H9 (cell line): Measurements from ENCODE around the gene KLHL21. TPM values are rescaled to one million over a fixed set of nuclear protein-coding genes. Genes with fewer than 3 reads are reported as not detected.

Source experiments
- DNase-seq: peaks from one replicate; pipeline ENCODE4 v3.0.0-alpha.2; 2017
- H2AFZ ChIP-seq: one replicate; pipeline ENCODE4 v1.6.1; 2013; ENCODE audit warnings: mild to moderate bottlenecking, low read length, control low read depth, moderate library complexity
- H2AK5ac ChIP-seq: 2 replicates; pipeline ENCODE4 v1.6.1; 2013; ENCODE audit warnings: low read length, control low read depth, mixed read lengths; ENCODE audit not compliant: insufficient read length
- H2BK120ac ChIP-seq: one replicate; pipeline ENCODE4 v1.6.1; 2013; ENCODE audit warnings: low read depth, mild to moderate bottlenecking, low read length, control low read depth, inconsistent platforms; ENCODE audit not compliant: poor library complexity, severe bottlenecking
- H2BK12ac ChIP-seq: 2 replicates; pipeline ENCODE4 v1.6.1; 2013; ENCODE audit warnings: low read length, control low read depth, mixed read lengths, low read depth; ENCODE audit not compliant: insufficient read length
- H2BK15ac ChIP-seq: 2 replicates; pipeline ENCODE4 v1.6.1; 2013; ENCODE audit warnings: low read depth, low read length, control low read depth
- H2BK20ac ChIP-seq: one replicate; pipeline ENCODE4 v1.6.1; 2013; ENCODE audit warnings: low read depth, mild to moderate bottlenecking, low read length, control low read depth, inconsistent platforms; ENCODE audit not compliant: poor library complexity, severe bottlenecking
- H2BK5ac ChIP-seq: 2 replicates; pipeline ENCODE4 v1.6.1; 2013; ENCODE audit warnings: low read length, control low read depth, mixed read lengths; ENCODE audit not compliant: insufficient read length
- H3K14ac ChIP-seq: 2 replicates; pipeline ENCODE4 v1.6.1; 2013; ENCODE audit warnings: low read length, control low read depth; ENCODE audit not compliant: insufficient read depth
- H3K18ac ChIP-seq: 2 replicates; pipeline ENCODE4 v1.6.1; 2013; ENCODE audit warnings: low read depth, mild to moderate bottlenecking, mixed read lengths, low read length, control low read depth; ENCODE audit not compliant: insufficient read length
- H3K23ac ChIP-seq: 2 replicates; pipeline ENCODE4 v1.6.1; 2013; ENCODE audit warnings: low read length, control low read depth, mixed read lengths, low read depth; ENCODE audit not compliant: insufficient read length
- H3K23me2 ChIP-seq: 2 replicates; pipeline ENCODE4 v1.6.1; 2013; ENCODE audit warnings: low read depth, mild to moderate bottlenecking, mixed read lengths, low read length, control low read depth; ENCODE audit not compliant: insufficient read length, poor library complexity, severe bottlenecking
- H3K27ac ChIP-seq: 2 replicates; pipeline ENCODE4 v1.5.1; 2013; ENCODE audit warnings: low read length, control low read depth, mixed read lengths, low read depth; ENCODE audit not compliant: insufficient read length
- H3K27me3 ChIP-seq: 2 replicates; pipeline ENCODE4 v1.6.1; 2013; ENCODE audit warnings: low read length, control low read depth, inconsistent platforms; ENCODE audit not compliant: insufficient read depth
- H3K4ac ChIP-seq: 2 replicates; pipeline ENCODE4 v1.6.1; 2013; ENCODE audit warnings: low read depth, mild to moderate bottlenecking, control low read depth, inconsistent platforms, low read length, moderate library complexity
- H3K4me1 ChIP-seq: 2 replicates; pipeline ENCODE4 v1.6.1; 2013; ENCODE audit warnings: low read length, control low read depth, inconsistent platforms; ENCODE audit not compliant: insufficient read depth
- H3K4me2 ChIP-seq: 2 replicates; pipeline ENCODE4 v1.6.1; 2013; ENCODE audit warnings: low read length, control low read depth, mixed read lengths; ENCODE audit not compliant: insufficient read length, insufficient read depth
- H3K56ac ChIP-seq: 2 replicates; pipeline ENCODE4 v1.6.1; 2013; ENCODE audit warnings: low read depth, mild to moderate bottlenecking, mixed read lengths, low read length, control low read depth; ENCODE audit not compliant: insufficient read length
- H3K79me1 ChIP-seq: 2 replicates; pipeline ENCODE4 v1.6.1; 2013; ENCODE audit warnings: low read depth, mild to moderate bottlenecking, moderate library complexity, low read length, control low read depth, inconsistent platforms; ENCODE audit not compliant: insufficient read depth, poor library complexity, severe bottlenecking
- H3K79me2 ChIP-seq: 2 replicates; pipeline ENCODE4 v1.6.1; 2013; ENCODE audit warnings: low read length, control low read depth, inconsistent platforms; ENCODE audit not compliant: insufficient read depth
- H3K9ac ChIP-seq: 2 replicates; pipeline ENCODE4 v1.6.1; 2013; ENCODE audit warnings: low read length, control low read depth, mixed read lengths; ENCODE audit not compliant: insufficient read length; ENCODE audit errors: extremely low read depth
- H3K9me3 ChIP-seq: one replicate; pipeline ENCODE4 v1.6.1; 2013; ENCODE audit warnings: low read depth, low read length, inconsistent platforms; ENCODE audit not compliant: control insufficient read depth
- H3T11ph ChIP-seq: one replicate; pipeline ENCODE4 v1.6.1; 2013; ENCODE audit warnings: mild to moderate bottlenecking, low read length, control low read depth, inconsistent platforms
- H4K20me1 ChIP-seq: one replicate; pipeline ENCODE4 v1.6.1; 2013; ENCODE audit not compliant: control insufficient read depth, insufficient read length, insufficient read depth
- H4K5ac ChIP-seq: 2 replicates; pipeline ENCODE4 v1.6.1; 2013; ENCODE audit warnings: low read depth, mild to moderate bottlenecking, mixed read lengths, low read length, control low read depth; ENCODE audit not compliant: insufficient read length
- H4K8ac ChIP-seq: replicated peaks from 2 replicates; pipeline ENCODE4 v1.6.1; 2013; ENCODE audit warnings: low read length, control low read depth, mixed read lengths, low read depth; ENCODE audit not compliant: insufficient read length
- H4K91ac ChIP-seq: 2 replicates; pipeline ENCODE4 v1.6.1; 2013; ENCODE audit warnings: low read depth, mild to moderate bottlenecking, moderate library complexity, mixed read lengths, low read length, control low read depth; ENCODE audit not compliant: insufficient read length
- H3K27ac Mint-ChIP-seq, 3 experiments: 2 replicates in 2 of 3; 3 replicates in 1 of 3; pipeline ENCODE4 v1.8.0; 2020 to 2021; ENCODE audit warnings: mixed read lengths in 3 of 3, mild to moderate bottlenecking in 1 of 3, moderate library complexity in 1 of 3
- H3K27me3 Mint-ChIP-seq: 2 replicates; pipeline ENCODE4 v1.8.0; 2021; ENCODE audit warnings: low read depth, mild to moderate bottlenecking, moderate library complexity, mixed read lengths
- H3K36me3 Mint-ChIP-seq, 3 experiments: 2 replicates in 2 of 3; 3 replicates in 1 of 3; pipeline ENCODE4 v1.8.0; 2020 to 2021; ENCODE audit warnings: low read depth in 3 of 3, mixed read lengths in 3 of 3; ENCODE audit not compliant: insufficient read depth in 1 of 3
- H3K4me1 Mint-ChIP-seq, 2 experiments: 2 replicates each; pipeline ENCODE4 v1.8.0; 2020; ENCODE audit warnings: mixed read lengths in 2 of 2
- H3K4me3 Mint-ChIP-seq, 2 experiments: 2 replicates in 1 of 2; 3 replicates in 1 of 2; pipeline ENCODE4 v1.8.0; 2020 to 2021; ENCODE audit warnings: mild to moderate bottlenecking in 2 of 2, mixed read lengths in 2 of 2, moderate library complexity in 1 of 2
- H3K9me3 Mint-ChIP-seq, 2 experiments: 2 replicates in 1 of 2; 3 replicates in 1 of 2; pipeline ENCODE4 v1.8.0; 2020; ENCODE audit warnings: mild to moderate bottlenecking in 2 of 2, mixed read lengths in 2 of 2, moderate library complexity in 1 of 2
- CTCF ChIP-seq: fragments of 200-600 bp; sonication (generic); conservative IDR thresholded peaks from 3 replicates; pipeline ENCODE4 v1.8.0; 2021; ENCODE audit warnings: antibody characterized with exemption, mild to moderate bottlenecking
- WGBS: extraction: QIAGEN DNeasy Blood & Tissue Kit; methylation state at CpG from one replicate; pipeline ENCODE4 v1.1.7; 2013; ENCODE audit warnings: missing lambda C conversion rate, low lambda C conversion rate, mixed read lengths; ENCODE audit not compliant: insufficient read length; ENCODE audit errors: extremely low coverage; 5-methylcytosine and 5-hydroxymethylcytosine counted together
- total RNA-seq: library from RNA; stranded (reverse); gene quantifications from 2 replicates; pipeline ENCODE4 v1.2.1, GENCODE V29; 2021

Gene KLHL21
- total RNA-seq, 1 experiment from 2014 or later = 31.9 TPM

- Histone ChIP-seq H4K91ac (no peak overlapping the region), H3K79me1 (no peaks in the 10 kb centered on the region), H3K9me3 (no peaks in the 10 kb centered on the region), H3T11ph (no peak overlapping the region), H3K23me2 (peaks cover 12% of the 10 kb centered on the region), H3K27ac (no peak overlapping the region), H3K14ac (no peak overlapping the region), H2BK15ac (no peak overlapping the region), H2AK5ac (no peak overlapping the region), H4K8ac (no peak overlapping the region), H2BK120ac (no peak overlapping the region), H3K23ac (no peak overlapping the region), H4K5ac (no peak overlapping the region), H3K4me1 (no peaks in the 10 kb centered on the region), H3K79me2 (peaks cover 18% of the 10 kb centered on the region; the same call in 1 of the 2 replicates), H3K4me2 (no peak overlapping the region), H3K27me3 (no peaks in the 10 kb centered on the region), H2BK5ac (no peak overlapping the region), H3K4ac (no peak overlapping the region), H2BK20ac (no peak overlapping the region), H2AFZ (no peak overlapping the region), H2BK12ac (no peak overlapping the region), H4K20me1 (peaks cover 2% of the 10 kb centered on the region), H3K18ac (no peak overlapping the region), H3K56ac (no peak overlapping the region), H3K9ac (no peak overlapping the region)
- WGBS = no CpG with 5 or more reads among the region's 15 CpGs
- Mint-ChIP-seq H3K27ac (no peak overlapping the region; a peak in 1 of 7 replicates), H3K4me3 (no peak overlapping the region), H3K27me3 (no peaks in the 10 kb centered on the region), H3K9me3 (no peaks in the 10 kb centered on the region), H3K36me3 (peaks cover 23 to 73% (median 52%) of the 10 kb centered on the region in 3 experiments), H3K4me1 (peaks cover 16 to 18% of the 10 kb centered on the region in 2 experiments)
- TF ChIP-seq CTCF = no peak
- DNase-seq = no peak
These were observed 5.5 kb downstream of the KLHL21 start for GRCh38 chr1:6596886-6597776.
